Activated CD4-positive, alpha-beta T cell treated with anti-CD3 and anti-CD28 coated beads for 48 hours (primary cell): ENCODE data around the gene RIMS4.

ENCODE experiments used
- DNase-seq: peaks from one replicate; pipeline ENCODE4 v3.0.0-alpha.2; 2020

The RIMS4 gene

GRCh38 chr20:44737116-44737515, 73.2 kb downstream of the RIMS4 start:
- DNase-seq: no peak

GRCh38 chr20:44736170-44737021, 74.0 kb downstream of the RIMS4 start:
- peak; percentile 23 for DNase-seq

- no peak for DNase-seq
Observed at GRCh38 chr20:44735816-44736169, 74.6 kb downstream of the RIMS4 start.

- DNase-seq: no peak
Observed at GRCh38 chr20:44734938-44735337, 75.4 kb downstream of the RIMS4 start.

- peak; percentile 76 for DNase-seq
Observed at GRCh38 chr20:44733341-44734069, 76.8 kb downstream of the RIMS4 start.

GRCh38 chr20:44732327-44732726, 78.0 kb downstream of the RIMS4 start:
- DNase-seq: no peak

- no peak for DNase-seq
Observed at GRCh38 chr20:44731657-44732056, 78.7 kb downstream of the RIMS4 start.

- no peak for DNase-seq
Observed at GRCh38 chr20:44730441-44730840, 79.9 kb downstream of the RIMS4 start.

GRCh38 chr20:44728801-44729443, 81.4 kb downstream of the RIMS4 start:
- no peak for DNase-seq

GRCh38 chr20:44727651-44728050, 82.7 kb downstream of the RIMS4 start:
- no peak for DNase-seq

- no peak for DNase-seq
Observed at GRCh38 chr20:44727039-44727438, 83.3 kb downstream of the RIMS4 start.

- no peak for DNase-seq
Observed at GRCh38 chr20:44725837-44726236, 84.5 kb downstream of the RIMS4 start.

GRCh38 chr20:44724423-44725091, 85.8 kb downstream of the RIMS4 start:
- no peak for DNase-seq

- DNase-seq: no peak
Observed at GRCh38 chr20:44723798-44724362, 86.5 kb downstream of the RIMS4 start.

GRCh38 chr20:44723391-44723790, 87.0 kb downstream of the RIMS4 start:
- DNase-seq: no peak

GRCh38 chr20:44722990-44723389, 87.4 kb downstream of the RIMS4 start:
- no peak for DNase-seq

- DNase-seq: no peak
Observed at GRCh38 chr20:44721785-44722054, 88.6 kb downstream of the RIMS4 start.

- no peak for DNase-seq
Observed at GRCh38 chr20:44720997-44721784, 89.2 kb downstream of the RIMS4 start.

- no peak for DNase-seq
Observed at GRCh38 chr20:44720621-44720996, 89.7 kb downstream of the RIMS4 start.

- DNase-seq: no peak
Observed at GRCh38 chr20:44719841-44720240, 90.5 kb downstream of the RIMS4 start.

- DNase-seq: no peak
Observed at GRCh38 chr20:44717986-44718385, 92.4 kb downstream of the RIMS4 start.
